GM19395 (cell line): Measurements from ENCODE around the gene FMO1.
A peak's percentile ranks its signal among the peaks of the same experiment; 100 is the strongest.
"Not testable (repeated sequence)": the region's sequence is repeated elsewhere in the genome, so short reads cannot be mapped to it uniquely, and the experiment has no call there.

Source experiments
- ATAC-seq: cut with Tn5 transposase; IDR thresholded peaks from one replicate; pipeline ENCODE4 v1.9.1; 2021; ENCODE audit warnings: mild to moderate bottlenecking, moderate library complexity; ENCODE audit not compliant: unreplicated experiment

FMO1 gene

GRCh38 chr1:171231326-171231725 is 17.0 kb upstream of the FMO1 start:
- ATAC-seq, result no peak

GRCh38 chr1:171233183-171233582 is 15.1 kb upstream of the FMO1 start:
- ATAC-seq, result no peak

GRCh38 chr1:171236231-171236630 is 12.1 kb upstream of the FMO1 start:
- not testable (repeated sequence) for ATAC-seq

- ATAC-seq, result no peak
These were observed 4.4 kb upstream of the FMO1 start for GRCh38 chr1:171243878-171244277.

- peak; percentile 87 for ATAC-seq
These were observed 2.7 kb upstream of the FMO1 start for GRCh38 chr1:171245458-171246064.

- no peak for ATAC-seq
These were observed 793 bp upstream of the FMO1 start for GRCh38 chr1:171247501-171247900.

GRCh38 chr1:171248841-171249240 is 547 bp downstream of the FMO1 start:
- ATAC-seq, result no peak

GRCh38 chr1:171250263-171250662 is 2.0 kb downstream of the FMO1 start:
- no peak for ATAC-seq

- ATAC-seq, result peak; percentile 67
These were observed 3.0 kb downstream of the FMO1 start for GRCh38 chr1:171251042-171251951.

GRCh38 chr1:171251952-171252300 is 3.6 kb downstream of the FMO1 start:
- ATAC-seq, result no peak

- ATAC-seq, result peak; percentile 89
These were observed 4.2 kb downstream of the FMO1 start for GRCh38 chr1:171252482-171252881.

GRCh38 chr1:171254859-171255258 is 6.6 kb downstream of the FMO1 start:
- no peak for ATAC-seq

- no peak for ATAC-seq
These were observed 8.8 kb downstream of the FMO1 start for GRCh38 chr1:171256940-171257606.

GRCh38 chr1:171257607-171258076 is 9.3 kb downstream of the FMO1 start:
- no peak for ATAC-seq

GRCh38 chr1:171258429-171258828 is 10.1 kb downstream of the FMO1 start:
- ATAC-seq, result no peak

- ATAC-seq, result no peak
These were observed 10.6 kb downstream of the FMO1 start for GRCh38 chr1:171258943-171259342.

- no peak for ATAC-seq
These were observed 13.0 kb downstream of the FMO1 start for GRCh38 chr1:171261336-171261735.

- no peak for ATAC-seq
These were observed 15.6 kb downstream of the FMO1 start for GRCh38 chr1:171263901-171264300.

- ATAC-seq, result no peak
These were observed 17.4 kb downstream of the FMO1 start for GRCh38 chr1:171265686-171266085.

GRCh38 chr1:171266930-171267329 is 18.6 kb downstream of the FMO1 start:
- no peak for ATAC-seq

- no peak for ATAC-seq
These were observed 19.1 kb downstream of the FMO1 start for GRCh38 chr1:171267391-171267790.

GRCh38 chr1:171270806-171271205 is 22.5 kb downstream of the FMO1 start:
- no peak for ATAC-seq
